ENCODE data around the gene CPED1. TPM values are rescaled to one million over a fixed set of nuclear protein-coding genes. Genes with fewer than 3 reads are reported as not detected.

CPED1 gene
- total and polyA plus RNA-seq, 10 of the 15 experiments (the other 5 are each of a cell fraction or from before 2014, with no cell fraction given) = 0.01 to 0.77 (median 0.10) TPM; not detected in 1

GRCh38 chr7:121102619-121103018 is 114.1 kb downstream of the CPED1 start:
- H3K36me3 ChIP-seq (ENCODE audit: control insufficient read depth in 2 of 2, insufficient read depth in 2 of 2, low read length in 1 of 2) = no peaks in the 10 kb centered on the region
- no peak overlapping the region for H3K9ac ChIP-seq (ENCODE audit: control insufficient read depth, insufficient read depth, low read length)
- no peak overlapping the region for H2AFZ ChIP-seq (ENCODE audit: control insufficient read depth, low read depth, low read length)
- H3K4me1 ChIP-seq (ENCODE audit: control insufficient read depth, insufficient read depth, low read length) = no peaks in the 10 kb centered on the region
- no TSS peak for BruUV-seq (replicated peaks)
- H3K4me3 ChIP-seq = no peak overlapping the region
- no peak overlapping the region for H3K27ac ChIP-seq (ENCODE audit: control insufficient read depth, insufficient read depth)
- no peaks in the 10 kb centered on the region for H3K79me2 ChIP-seq (ENCODE audit: control insufficient read depth, insufficient read depth, low read length)
- no peaks in the 10 kb centered on the region; a peak in 1 of 4 replicates for H3K27me3 ChIP-seq (replicated peaks in 1 of 2; ENCODE audit: control insufficient read depth in 2 of 2, insufficient read depth in 2 of 2, low read length in 1 of 2)
- ChIA-PET POLR2A (no interaction called here), CTCF (interaction anchor here (1.1 to 2.0 kb wide), 3 partner anchors 10 to 116 kb away, joined by 3 to 7 read pairs (median 5); no protein-coding TSS in a partner anchor), SMC1A (ENCODE audit: uncharacterized antibody, unreplicated experiment) (interaction anchor here (1.2 kb wide), 1 partner anchor 832 kb away, joined by 3 read pairs; no protein-coding TSS in a partner anchor), RAD21 (ENCODE audit: unreplicated experiment) (no interaction called here)
- no peak for DNase-seq (ENCODE audit: low read depth, low spot score)
- no peaks in the 10 kb centered on the region for H3K9me3 ChIP-seq (replicated peaks; ENCODE audit: control insufficient read depth, insufficient read depth, low read length)
- in situ Hi-C loops (cut with MboI) = loop anchor here (5.0 kb wide), 1 partner anchor 115 kb away; the partner anchor contains the start of gene CPED1
- no peaks in the 10 kb centered on the region for H4K20me1 ChIP-seq (ENCODE audit: control insufficient read depth, insufficient read depth)
- H3K4me2 ChIP-seq (ENCODE audit: control insufficient read depth, insufficient read depth) = no peak overlapping the region
- WGBS (ENCODE audit: insufficient coverage, insufficient replicate concordance, low lambda C conversion rate, missing lambda C conversion rate) = 17% methylated on average over 2 of the region's 2 CpGs
- TF ChIP-seq MTA2 (IDR thresholded peaks at IDR 0.05; ENCODE audit: low read depth) = no peak
- no peak for TF ChIP-seq HDGF (IDR thresholded peaks at IDR 0.05)
- TF ChIP-seq PML (IDR thresholded peaks at IDR 0.05; ENCODE audit: low read length) = no peak
- no peak for TF ChIP-seq ZNF622 (IDR thresholded peaks at IDR 0.05)
- TF ChIP-seq TAF1 (IDR thresholded peaks at IDR 0.05; ENCODE audit: borderline replicate concordance, low read depth, low read length) = no peak
- no peak for TF ChIP-seq SPI1 (IDR thresholded peaks at IDR 0.05; ENCODE audit: borderline replicate concordance, insufficient read depth, low read depth, low read length)
- no peak for TF ChIP-seq MYB (IDR thresholded peaks at IDR 0.05; ENCODE audit: borderline replicate concordance, low read depth, low read length)
- no peak for TF ChIP-seq TCF7 (IDR thresholded peaks at IDR 0.05; ENCODE audit: borderline replicate concordance)
- no peak for TF ChIP-seq ELK1 (IDR thresholded peaks at IDR 0.05; ENCODE audit: low read depth, low read length)
- no peak for TF ChIP-seq SREBF2 (IDR thresholded peaks at IDR 0.05; ENCODE audit: low read length)
- no peak for TF ChIP-seq TBL1XR1 (IDR thresholded peaks at IDR 0.05; ENCODE audit: low read depth, low read length)
- TF ChIP-seq IKZF1 (conservative IDR thresholded peaks at IDR 0.05) = no peak
- TF ChIP-seq KDM1A (IDR thresholded peaks at IDR 0.05; ENCODE audit: borderline replicate concordance) = no peak
- TF ChIP-seq KAT2A (conservative IDR thresholded peaks at IDR 0.05; ENCODE audit: control insufficient read depth, low read depth, low read length) = no peak
- TF ChIP-seq NR2F1 (conservative IDR thresholded peaks at IDR 0.05) = no peak
- no peak for TF ChIP-seq ZBTB40 (IDR thresholded peaks at IDR 0.05; ENCODE audit: borderline replicate concordance)
- FAIRE-seq = no peak
- intact Hi-C loops (cut with micrococcal nuclease; ENCODE audit: unreplicated experiment) = no loop called here
- no peak for ATAC-seq
